GM18870 (cell line): Measurements from ENCODE around the gene NUMA1.

ENCODE experiments used
- ATAC-seq: cut with Tn5 transposase; IDR thresholded peaks from one replicate; pipeline ENCODE4 v1.9.1; 2021; ENCODE audit warnings: moderate library complexity; ENCODE audit not compliant: unreplicated experiment

Gene NUMA1, protein sequence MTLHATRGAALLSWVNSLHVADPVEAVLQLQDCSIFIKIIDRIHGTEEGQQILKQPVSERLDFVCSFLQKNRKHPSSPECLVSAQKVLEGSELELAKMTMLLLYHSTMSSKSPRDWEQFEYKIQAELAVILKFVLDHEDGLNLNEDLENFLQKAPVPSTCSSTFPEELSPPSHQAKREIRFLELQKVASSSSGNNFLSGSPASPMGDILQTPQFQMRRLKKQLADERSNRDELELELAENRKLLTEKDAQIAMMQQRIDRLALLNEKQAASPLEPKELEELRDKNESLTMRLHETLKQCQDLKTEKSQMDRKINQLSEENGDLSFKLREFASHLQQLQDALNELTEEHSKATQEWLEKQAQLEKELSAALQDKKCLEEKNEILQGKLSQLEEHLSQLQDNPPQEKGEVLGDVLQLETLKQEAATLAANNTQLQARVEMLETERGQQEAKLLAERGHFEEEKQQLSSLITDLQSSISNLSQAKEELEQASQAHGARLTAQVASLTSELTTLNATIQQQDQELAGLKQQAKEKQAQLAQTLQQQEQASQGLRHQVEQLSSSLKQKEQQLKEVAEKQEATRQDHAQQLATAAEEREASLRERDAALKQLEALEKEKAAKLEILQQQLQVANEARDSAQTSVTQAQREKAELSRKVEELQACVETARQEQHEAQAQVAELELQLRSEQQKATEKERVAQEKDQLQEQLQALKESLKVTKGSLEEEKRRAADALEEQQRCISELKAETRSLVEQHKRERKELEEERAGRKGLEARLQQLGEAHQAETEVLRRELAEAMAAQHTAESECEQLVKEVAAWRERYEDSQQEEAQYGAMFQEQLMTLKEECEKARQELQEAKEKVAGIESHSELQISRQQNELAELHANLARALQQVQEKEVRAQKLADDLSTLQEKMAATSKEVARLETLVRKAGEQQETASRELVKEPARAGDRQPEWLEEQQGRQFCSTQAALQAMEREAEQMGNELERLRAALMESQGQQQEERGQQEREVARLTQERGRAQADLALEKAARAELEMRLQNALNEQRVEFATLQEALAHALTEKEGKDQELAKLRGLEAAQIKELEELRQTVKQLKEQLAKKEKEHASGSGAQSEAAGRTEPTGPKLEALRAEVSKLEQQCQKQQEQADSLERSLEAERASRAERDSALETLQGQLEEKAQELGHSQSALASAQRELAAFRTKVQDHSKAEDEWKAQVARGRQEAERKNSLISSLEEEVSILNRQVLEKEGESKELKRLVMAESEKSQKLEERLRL (N-terminal part only)

DNA sequence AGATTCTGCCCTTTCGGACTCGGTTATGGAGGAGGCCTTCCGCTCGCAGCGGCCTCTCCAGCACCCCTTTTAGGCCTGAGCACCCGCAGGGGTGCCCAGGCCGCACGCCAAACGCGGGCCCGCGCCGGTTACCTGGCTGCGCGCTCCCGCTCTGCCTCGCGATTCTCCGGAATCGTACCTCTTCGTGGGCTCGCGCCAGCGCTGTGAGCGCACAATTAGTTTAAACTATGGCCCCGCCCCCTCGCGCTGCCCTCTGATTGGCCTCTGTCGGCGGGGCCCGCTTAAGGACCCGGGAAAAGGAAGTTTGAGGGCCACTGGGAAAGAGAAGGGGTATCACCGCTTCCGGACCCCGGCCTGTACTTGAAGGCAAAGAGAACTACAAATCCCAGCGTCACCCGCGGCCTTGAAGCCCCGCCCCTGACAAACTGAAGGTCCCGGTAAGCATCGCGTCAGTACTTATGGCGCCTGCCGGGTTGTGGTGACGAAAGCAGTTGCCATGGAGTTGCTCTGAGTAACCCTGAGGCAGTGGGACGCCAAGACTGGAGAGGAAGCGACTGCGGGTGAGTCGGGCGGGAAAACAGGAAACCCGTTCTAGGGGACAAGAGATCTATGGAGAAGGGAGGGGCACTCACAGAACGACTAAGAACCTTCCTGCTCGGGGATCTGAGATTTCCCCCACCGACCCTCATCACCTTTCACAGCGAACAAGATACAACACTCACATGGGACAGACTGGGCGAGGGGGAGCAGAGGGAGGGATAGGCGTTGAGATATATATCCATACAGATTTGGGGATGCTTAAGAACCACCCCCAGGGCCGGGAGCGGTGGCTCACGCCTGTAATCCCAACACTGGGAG lies at the start of gene NUMA1, which contains the start of gene LRRC51:
Gene NUMA1, minus strand, starts transcription at position 217 of the 858 bp plus-strand sequence. CDS start 44,599 bp downstream, outside the sequence.
Gene LRRC51, plus strand, starts transcription at position 525 of the 858 bp plus-strand sequence. CDS start 8,234 bp downstream, outside the sequence.
- ATAC-seq: peak; percentile 94

DNA sequence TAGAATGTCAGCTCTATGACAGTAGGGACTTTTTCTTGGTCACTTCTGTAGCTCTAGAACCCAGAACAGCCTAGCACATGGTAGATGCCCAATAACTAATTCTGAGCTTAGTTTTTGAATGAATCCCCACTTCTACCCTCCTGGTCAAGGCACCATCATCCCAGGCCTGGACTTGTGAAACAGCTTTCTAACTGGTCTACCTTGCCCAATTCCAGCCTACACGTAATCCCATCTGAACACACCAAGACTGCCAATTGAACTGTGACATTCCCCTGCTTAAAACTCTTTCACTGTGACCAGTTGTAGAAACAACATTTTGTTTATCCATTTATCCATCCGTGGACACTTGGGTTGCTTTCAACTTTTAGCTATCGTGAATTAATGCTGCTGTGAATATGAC lies 49.0 kb upstream of the NUMA1 start:
- ATAC-seq: no peak

GRCh38 chr11:72127923-72128322 lies 47.6 kb upstream of the NUMA1 start:
- no peak for ATAC-seq

DNA sequence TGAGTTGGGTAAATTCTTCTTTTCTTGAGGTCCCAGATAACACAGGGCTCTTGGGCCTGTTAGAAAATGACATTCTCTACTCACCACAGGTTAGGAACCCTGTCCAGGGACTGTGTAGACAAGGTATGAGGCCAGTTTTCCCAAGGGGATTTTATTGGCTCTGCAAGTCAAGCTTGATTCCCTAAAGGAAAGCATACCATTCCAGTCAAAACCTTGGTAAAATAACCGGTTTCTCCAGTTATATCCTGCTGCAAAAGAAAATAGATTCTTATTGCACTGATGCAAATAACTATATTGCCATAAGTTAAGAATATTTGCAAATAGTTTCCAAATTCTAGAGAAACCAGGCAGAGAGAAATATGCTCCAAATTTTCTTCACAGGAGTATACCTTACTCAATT lies 45.6 kb upstream of the NUMA1 start:
- no peak for ATAC-seq

DNA sequence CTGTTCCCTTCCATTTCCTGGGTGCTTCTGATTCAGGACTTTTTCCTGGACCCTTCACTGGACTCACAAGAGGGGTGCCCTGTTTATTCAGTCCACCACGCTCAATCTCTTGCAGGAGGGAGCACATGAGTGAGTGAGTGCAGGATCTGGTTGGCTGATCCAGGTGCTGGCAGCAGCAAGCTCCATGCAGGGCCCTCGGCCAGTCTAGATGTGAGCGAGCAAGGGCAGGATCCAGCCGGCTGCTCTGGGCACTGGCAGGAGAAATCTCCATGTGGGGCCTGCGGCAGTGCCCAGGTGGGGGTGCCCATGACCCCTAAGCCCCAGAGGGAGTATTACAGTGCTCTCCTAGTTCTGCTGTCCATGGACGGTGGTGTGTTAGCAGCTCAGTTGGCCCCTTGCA lies 43.7 kb upstream of the NUMA1 start:
- ATAC-seq: no peak

DNA sequence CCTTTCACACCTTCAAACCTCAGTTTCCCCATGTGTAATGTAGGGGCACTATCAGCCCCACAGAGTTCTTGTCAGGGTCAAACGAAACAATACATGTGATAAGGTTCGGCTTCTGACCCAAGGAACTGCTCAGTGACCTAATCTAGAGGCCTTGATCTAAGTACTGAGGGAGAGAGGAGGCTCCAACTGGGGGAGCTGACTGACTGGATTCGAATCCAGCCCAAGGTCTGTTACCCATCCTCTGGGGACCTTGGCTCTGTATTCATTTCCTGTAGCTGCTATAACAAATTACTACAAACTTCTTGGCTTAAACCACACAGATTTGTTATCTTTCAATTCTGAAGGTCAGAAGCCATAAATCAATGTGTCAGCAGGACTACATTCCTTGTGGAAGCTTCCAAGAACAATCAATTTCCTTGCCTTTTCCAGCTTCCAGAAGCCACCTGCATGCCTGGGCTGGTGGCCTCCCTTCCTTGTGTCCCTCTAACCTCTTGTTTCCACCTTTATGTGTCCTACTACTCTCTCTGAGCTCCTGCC lies 42.8 kb upstream of the NUMA1 start:
- no peak for ATAC-seq

GRCh38 chr11:72122607-72123006 lies 42.3 kb upstream of the NUMA1 start:
- ATAC-seq: no peak

- no peak for ATAC-seq
These were observed 40.6 kb upstream of the NUMA1 start for GRCh38 chr11:72120930-72121329.

DNA sequence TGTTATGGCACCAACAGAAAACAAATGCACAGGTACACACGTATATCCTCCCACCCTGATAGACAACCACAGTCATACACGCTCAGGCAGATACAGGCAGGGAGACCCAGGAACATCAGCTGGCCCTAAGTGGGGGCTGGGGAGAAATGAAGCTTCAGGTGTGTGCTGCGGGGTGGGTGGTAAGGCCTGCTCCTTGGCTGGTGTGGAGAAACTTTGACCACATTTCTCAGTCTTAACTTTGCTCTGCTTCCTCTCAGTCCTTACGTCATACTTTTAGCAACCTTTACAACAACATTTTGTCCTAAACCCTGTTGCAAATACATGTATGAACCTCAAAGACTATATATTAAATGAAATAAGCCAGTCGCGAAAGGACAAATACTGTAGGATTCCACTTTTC lies 38.9 kb upstream of the NUMA1 start:
- ATAC-seq: no peak

GRCh38 chr11:72116019-72116755 lies 35.8 kb upstream of the NUMA1 start:
- ATAC-seq: no peak

GRCh38 chr11:72114570-72114969 lies 34.2 kb upstream of the NUMA1 start:
- ATAC-seq: no peak

GRCh38 chr11:72112978-72113808 lies 32.9 kb upstream of the NUMA1 start:
- ATAC-seq: no peak

DNA sequence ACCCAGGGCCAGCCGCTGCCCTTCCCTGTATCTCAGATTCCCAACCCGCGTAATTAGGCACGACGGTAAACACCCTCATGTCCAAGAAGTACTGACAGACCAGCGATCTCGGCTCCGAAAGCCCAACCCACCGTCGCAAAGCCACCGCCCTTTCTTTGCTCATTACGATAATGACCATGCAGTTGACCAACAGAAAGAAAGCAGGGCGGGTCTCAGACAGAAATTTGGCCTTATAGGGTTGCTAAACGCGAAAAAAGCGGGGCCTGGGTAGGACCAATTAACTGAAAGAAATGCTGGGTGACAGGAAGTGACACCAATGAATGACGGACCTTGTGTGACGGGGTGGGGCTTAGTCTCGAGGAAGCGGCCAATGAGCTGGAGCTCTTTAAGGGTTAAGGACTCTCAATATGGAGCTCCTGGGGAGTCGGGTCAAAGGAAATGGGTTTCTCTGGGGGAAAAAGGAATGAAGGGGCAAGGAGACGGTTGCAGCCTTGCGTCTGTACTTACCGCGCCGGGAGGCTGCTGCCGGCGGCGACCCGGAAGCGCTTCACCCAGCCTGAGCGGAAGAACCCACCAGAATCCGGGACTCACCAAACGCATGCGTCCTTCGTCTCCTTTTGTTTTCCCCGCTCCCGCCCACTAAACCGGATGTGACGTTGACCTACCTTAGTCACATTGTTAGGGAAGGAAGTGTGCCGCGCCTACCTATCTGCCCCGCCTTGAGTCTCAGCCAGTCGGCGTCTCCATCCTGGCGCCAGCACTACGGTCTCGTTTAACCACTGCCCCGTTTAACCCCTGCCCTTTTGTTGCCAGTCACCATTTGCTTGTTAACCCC lies 32.0 kb upstream of the NUMA1 start, which contains the start of gene ANAPC15:
Gene ANAPC15, minus strand, starts transcription at position 553 of the 835 bp plus-strand sequence. CDS start 1,419 bp downstream, outside the sequence.
- peak; percentile 87 for ATAC-seq

- peak; percentile 2 for ATAC-seq
These were observed 31.2 kb upstream of the NUMA1 start for GRCh38 chr11:72111300-72112142.

- no peak for ATAC-seq
These were observed 25.5 kb upstream of the NUMA1 start, which contains the start of gene TOMT for GRCh38 chr11:72105888-72106287. Gene TOMT (plus strand): TSS chr11:72105924. CDS start chr11:72105952, 28 bp downstream.

- no peak for ATAC-seq
These were observed 23.4 kb upstream of the NUMA1 start for GRCh38 chr11:72103754-72104167.
